Measurements from ENCODE around the gene P2RY8.
"Not testable (repeated sequence)": the region's sequence is repeated elsewhere in the genome, so short reads cannot be mapped to it uniquely, and the experiment has no call there.

The P2RY8 gene

DNA sequence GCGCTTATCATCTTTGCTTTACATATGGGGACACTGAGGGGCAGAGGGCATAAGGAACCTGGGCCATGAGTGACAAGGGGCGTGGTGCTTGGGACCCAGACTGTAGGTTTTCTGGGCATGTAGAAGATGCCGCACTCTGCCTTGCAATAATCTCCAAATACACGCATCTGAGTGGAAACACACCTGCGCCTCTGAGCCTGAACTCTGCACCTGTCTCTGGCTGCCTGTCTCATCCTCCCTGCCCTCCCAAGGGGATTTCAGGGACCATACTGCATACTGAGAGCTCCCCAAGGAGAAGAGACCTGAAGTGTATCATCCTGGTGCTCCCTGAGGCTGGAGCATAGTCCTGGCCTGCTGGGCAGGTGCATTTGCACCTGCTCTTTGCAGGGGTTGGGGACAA, 49.6 kb downstream of the P2RY8 start:
- DNase-seq (ENCODE audit: low read depth in 3 of 3), result no peak

DNA sequence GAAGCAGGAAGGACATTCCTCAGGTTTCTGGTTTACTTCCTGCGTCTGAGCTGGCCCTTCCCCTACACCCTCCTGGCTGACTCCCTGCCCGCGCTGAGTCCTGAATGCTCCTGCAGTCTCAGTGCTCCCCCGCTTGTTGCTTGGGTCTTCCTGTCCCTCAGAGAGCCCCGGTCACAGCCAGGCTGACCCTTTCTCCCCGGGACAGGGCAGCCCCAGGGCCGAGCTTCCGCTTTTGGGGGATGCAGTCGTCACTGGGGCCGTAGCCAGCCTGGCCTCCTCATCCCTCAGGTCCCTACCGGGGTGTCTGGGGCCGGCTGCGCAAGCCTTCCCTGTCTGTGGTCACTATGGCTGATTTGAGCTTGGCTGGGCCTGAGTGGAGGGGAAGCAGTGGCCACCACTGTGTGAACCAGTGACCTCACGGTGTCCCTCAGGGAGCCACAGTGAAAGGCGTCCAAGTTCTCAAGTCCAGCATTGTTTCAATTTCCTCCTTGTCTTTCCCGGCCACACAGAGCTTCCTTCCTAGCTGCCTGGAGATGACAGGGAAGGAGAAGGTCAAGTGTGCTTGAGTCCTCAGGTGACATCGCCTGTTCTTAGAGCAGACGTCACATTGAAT, 50.1 kb downstream of the P2RY8 start:
- no peak for DNase-seq (ENCODE audit: low read depth in 3 of 3)

DNA sequence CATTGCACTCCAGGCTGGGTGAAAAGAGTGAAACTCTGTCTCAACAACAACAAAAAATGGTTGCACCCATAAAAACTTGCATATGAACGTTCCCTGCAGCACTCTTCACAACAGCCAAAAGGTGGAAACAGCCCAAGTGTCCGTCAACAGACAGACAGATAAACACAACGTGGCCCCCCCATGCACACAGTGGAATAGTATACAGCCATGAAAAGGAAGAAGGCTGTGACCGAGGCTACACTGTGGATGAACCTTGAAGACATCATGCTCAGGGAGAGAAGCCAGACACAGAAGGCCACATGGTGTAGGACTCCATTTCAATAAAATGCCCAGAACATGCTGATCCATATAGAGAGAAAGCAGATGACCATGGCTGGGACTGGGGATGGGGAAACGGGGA, 50.8 kb downstream of the P2RY8 start:
- DNase-seq (ENCODE audit: low read depth in 3 of 3), result no peak

DNA sequence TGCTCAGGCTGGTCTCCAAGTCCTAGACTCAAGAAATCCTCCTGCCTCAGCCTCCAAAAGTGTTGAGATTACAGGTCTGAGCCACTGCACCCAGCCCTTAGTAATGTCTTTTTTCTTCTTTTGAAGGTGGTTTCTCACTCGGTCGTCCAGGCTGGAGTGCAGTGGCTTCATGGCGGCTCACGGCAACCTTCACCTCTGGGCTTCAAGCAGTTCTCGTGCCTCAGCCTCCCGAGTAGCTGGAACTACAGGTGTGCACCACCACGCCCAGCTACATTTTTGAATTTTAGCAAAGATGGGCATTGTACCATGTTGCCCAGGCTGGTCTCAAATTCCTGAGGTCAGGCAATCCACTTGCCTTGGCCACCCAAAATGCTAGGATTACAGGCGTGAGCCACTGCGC, 52.0 kb downstream of the P2RY8 start:
- DNase-seq (ENCODE audit: low read depth in 3 of 3), result no peak

DNA sequence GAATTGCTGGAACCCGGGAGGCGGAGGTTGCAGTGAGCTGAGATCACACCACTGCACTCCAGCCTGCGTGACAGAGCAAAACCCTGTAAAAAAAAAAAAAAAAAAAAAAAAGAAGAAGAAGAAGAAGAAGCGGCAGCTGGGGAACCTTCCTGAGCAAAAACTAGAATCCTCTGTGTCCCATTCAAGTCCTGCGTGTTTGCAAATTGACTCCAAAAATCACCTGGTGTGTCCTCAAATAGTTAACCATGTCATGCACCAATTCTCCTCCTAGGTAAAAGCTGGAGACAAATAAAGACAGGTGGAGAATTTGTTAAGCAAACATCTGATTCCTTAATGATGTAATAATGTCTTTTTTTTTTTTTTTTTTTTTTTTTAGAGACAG, 52.4 kb downstream of the P2RY8 start:
- no peak for DNase-seq (ENCODE audit: low read depth in 3 of 3)

DNA sequence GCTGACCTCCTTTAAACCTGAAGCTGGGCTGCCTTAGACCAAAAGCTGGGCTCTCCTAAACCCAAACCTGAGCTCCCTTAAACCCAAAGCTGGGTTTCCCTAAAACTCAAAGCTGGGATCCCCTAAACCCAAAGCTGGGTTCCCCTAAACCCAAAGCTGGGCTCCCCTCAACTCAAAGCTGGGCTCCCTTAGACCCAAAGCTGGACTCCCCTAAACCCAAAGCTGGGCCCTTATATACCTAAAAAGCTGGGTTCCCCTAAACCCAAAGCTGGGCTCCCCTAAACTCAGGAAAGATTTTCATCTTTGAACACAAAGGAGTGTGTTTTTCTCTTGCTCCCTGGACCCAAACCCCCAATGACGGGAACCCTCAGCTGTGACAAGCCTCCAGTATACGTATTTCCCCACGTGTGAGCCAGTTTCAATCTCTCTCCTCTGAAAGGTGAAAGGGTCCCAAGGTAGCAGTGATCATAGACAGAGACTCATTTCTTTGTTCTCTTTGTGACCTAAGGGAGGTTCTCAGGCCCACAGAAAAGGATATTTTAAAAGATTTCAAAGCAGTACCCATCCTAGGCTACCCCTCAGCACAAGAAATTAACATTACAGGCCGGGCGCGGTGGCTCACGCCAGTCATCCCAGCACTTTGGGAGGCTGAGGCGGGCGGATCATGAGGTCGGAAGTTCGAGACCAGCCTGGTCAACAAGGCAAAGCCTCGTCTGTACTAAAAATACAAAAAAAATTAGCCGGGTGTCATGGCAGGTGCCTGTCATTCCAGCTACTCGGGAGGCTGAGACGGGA, 52.9 kb downstream of the P2RY8 start:
- DNase-seq (ENCODE audit: low read depth in 3 of 3), result no peak

DNA sequence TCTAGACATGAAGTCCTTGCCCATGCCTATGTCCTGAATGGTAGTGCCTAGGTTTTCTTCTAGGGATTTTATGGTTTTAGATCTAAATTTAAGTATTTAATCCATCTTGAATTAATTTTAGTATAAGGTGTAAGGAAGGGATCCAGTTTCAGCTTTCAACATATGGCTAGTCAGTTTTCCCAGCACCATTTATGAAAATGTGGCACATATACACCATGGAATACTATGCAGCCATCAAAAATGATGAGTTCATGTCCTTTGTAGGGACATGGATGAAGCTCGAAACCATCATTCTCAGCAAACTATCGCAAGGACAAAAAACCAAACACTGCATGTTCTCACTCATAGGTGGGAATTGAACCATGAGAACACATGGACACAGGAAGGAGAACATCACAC, 54.5 kb downstream of the P2RY8 start:
- DNase-seq (ENCODE audit: low read depth in 3 of 3), result not testable (repeated sequence)

DNA sequence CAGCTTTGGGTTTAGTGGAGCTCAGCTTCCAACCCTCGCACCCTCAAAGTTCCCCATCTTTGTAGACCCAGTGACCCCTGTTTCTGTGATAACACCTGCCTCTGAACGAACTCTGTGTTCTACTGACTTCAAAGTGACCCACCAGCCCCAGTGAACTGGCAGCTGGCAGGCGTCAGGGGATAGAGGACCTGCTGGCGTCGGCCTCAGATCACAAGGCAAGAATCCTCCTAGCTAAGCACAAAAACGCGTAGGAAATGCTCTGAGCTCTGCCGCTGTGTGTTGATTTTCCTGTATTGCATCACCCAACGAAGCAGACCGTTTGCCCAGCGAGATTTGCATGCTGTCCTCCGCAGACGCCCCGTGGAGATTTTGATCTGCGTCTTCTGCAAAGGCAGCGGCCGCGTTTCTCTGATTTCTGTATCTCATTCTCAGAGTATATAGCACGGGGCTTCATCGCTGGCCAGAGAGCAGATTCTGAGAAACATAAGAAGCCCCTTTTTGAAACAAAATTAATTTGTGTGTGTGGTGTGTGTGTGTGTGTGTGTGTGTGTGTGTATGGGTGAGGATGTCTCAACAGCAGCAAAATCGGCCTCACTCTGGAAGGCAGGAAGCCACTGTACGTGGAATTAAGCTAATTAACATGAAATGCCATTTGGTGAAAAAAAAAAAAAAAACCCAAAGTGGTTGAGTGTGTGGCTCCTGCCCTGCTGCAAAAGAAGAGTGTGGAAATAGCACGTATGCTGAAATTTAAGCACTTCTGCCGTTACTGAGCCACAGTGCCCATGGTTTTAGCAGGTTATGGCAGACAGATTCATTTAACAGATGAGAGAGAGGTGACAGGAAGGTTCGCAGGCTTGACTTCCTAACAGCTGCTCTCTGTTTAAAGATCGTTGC, 55.1 kb downstream of the P2RY8 start:
- DNase-seq (ENCODE audit: low read depth in 3 of 3), result peak; percentile 41 to 61 (median 45)

DNA sequence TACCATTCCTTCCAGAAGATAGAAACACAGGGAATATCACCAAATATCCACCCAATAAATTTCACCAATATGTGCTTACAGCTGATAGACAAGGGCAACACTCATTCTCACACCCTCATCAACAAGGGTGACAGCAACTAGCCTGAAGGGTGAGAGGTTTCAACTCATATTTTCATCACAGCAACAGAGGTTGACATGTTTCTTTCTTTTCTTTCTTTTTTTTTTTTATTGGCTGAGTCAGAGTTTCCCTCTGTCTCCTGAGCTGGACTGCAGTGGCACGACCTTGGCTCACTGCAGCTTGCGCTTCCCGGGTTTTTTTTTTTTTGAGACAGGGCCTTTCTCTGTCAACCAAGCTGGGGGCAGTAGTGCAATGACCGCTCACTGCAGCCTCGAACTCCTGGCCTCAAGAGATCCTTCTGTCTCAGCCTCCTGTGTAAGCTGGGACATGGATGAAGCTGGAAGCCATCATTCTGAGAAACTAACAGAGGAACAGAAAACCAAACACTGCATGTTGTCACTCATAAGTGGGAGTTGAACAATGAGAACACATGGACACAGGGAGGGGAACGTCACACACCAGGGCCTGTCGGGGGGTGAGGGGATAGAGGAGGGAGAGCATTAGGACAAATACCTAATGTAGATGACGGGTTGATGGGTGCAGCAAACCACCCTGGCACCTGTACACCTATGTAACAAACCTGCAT, 56.8 kb downstream of the P2RY8 start:
- no peak for DNase-seq (ENCODE audit: low read depth in 3 of 3)

DNA sequence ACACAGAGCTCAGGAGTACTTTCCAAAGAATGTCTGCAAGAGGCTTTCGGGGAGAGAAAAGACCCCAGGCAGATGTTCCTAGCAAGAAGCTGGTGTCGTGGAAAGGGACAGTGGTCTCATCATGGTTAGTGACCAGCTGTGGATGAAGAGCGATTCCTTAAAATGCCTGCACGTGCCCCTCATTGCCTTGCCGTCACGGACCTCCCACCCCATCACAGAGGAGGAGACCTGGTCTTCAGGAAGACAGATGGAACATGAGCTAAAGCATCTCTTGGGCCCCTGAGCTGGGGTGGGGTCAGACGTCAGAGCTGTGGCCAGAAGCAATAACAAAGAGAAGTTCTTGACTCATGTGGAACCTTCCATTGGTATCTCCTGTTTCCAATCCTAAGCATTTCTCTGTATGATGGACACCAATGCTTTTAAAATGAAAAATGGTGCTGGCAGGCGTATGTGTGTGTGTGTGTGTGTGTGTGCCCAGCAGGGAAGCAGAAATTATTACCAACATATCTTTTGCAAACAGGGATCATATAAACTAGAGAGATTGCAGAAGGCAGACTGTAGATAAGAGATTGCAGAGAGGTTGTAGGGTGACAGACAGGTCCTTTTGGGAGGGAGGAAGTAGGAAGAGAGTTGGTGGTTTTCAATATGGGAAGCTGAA, 59.1 kb downstream of the P2RY8 start:
- DNase-seq (ENCODE audit: low read depth in 3 of 3), result no peak

DNA sequence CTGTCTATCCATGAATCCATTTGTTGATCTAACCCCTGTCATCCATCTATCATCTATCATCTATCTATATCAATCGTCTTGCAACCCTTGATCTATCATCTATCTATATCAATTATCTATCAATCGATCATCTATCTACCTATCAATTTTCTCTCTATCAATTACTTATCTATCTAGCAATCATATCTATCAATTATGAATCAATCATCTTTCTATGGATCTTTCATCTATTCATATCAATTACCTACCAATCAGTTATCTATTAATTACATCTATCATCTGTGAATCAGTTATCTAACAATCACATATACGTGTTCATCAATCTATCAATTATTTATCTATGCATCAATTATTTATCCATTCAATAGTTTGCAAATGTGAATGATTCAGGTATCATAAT, 59.8 kb downstream of the P2RY8 start:
- DNase-seq (ENCODE audit: low read depth in 3 of 3), result no peak

DNA sequence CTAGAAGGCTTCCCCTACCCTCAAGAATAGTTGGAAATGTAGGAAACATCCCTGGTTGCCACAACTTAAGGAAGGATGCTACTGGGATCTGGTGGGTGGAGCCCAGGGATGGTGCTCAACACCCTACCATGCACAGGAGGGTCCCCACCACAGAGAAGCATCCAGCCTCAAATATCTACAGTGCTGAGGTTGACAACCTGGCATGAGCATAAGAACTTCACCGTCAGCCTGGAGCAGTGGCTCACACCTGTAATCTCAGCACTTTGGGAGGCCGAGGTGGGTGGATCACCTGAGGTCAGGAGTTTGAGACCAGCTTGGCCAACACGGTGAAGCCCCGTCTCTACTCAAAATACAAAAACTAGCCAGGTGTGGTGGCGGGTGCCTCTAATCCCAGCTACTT, 60.3 kb downstream of the P2RY8 start:
- no peak for DNase-seq (ENCODE audit: low read depth in 3 of 3)

DNA sequence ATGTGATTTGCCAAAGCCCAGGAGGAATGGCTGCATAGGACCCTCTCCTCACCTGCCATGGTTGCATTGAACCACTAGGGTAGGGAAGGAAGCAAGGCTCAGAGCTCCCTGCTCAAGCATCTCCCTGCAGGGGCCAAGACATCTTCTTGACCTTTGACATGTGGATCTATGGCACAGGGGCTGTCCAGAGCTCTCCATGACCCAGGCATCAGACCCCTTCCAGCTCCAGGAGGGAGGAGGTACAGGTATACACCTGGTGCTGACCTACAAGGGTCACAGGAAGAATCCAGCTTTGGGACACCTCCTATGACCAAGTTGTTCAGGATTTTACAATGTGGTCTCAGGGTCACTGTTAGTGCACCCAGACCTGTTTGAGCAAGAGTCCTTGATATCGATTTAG, 61.1 kb downstream of the P2RY8 start:
- DNase-seq (ENCODE audit: low read depth in 3 of 3), result no peak

DNA sequence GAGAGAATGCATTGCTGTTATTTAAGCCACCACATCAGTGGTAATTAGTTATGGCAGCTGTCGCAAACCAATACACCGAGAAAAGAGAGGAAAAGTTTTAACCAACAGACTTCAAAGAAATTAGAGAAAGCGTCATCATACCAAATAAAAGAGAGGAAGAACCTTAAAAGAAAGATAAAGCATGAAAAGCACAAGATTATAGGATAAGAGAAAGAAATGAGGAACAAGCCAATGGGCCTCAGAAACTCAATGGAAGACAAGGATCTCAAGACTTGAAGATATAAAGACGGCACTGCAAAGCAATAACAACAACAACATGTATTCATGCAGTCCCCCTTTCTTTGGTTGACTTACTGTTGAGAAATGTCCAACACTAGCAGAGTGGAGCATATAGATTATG, 61.5 kb downstream of the P2RY8 start:
- no peak for DNase-seq (ENCODE audit: low read depth in 3 of 3)

DNA sequence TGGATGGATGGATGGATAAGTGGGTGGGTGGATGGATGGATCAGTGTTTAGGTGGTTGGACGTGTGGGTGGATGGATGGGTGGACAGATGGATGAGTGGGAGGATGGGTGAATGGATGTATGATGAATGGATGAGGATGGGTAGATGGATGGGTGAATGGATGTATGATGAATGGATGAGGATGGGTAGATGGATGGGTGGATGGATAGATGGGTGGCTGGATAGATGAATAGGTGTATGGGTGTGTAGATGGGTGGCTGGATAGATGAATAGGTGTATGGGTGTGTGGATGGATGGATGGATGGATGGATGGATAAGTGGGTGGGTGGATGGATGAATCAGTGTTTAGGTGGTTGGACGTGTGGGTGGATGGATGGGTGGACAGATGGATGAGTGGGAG, 62.4 kb downstream of the P2RY8 start:
- DNase-seq (ENCODE audit: low read depth in 3 of 3), result not testable (repeated sequence)

DNA sequence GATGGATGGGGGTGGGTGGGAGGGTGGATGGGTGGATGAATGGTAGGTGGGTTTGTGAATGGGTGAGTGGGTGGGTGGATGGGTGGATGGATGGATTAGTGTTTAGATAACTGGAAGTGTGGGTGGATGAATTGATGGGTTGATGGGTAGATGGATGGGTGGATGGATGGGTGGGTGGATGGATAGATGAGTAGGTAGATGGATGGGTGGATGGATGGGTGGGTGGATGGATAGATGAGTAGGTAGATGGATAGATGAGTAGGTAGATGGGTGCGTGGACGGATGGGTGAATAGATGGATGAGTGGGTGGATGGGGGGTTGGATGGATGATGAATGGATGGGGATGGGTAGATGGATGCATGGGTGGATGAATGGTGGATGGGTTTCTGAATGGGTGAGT, 64.0 kb downstream of the P2RY8 start:
- DNase-seq (ENCODE audit: low read depth in 3 of 3), result no peak

DNA sequence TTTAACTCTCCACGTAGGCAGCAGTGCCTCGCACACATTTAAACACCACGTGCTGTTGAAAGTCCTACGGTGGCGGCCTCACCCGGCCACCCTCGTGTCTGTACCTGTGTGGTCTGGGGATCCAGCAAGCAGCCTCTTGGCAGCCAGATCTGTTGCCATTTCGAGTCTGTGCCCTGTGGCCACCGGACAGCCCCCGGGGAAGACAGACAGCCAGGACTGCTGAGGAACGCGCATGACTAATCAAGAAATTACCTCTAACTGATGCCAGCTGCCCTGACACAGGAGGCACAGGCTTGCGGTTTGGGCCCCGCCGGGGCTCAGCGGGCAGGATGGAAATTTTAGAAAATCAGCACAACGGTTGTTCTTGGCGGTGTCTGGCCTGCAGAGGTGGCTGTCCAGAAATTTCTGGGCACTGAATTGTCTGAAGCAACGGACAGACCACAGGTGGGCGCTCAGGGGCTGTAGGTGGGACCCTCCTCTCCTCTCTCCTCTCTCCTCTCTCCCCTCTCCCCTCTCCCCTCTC, 68.7 kb downstream of the P2RY8 start:
- peak in 2 of 3 experiments; percentile 53 to 63 for DNase-seq (ENCODE audit: low read depth in 3 of 3)

DNA sequence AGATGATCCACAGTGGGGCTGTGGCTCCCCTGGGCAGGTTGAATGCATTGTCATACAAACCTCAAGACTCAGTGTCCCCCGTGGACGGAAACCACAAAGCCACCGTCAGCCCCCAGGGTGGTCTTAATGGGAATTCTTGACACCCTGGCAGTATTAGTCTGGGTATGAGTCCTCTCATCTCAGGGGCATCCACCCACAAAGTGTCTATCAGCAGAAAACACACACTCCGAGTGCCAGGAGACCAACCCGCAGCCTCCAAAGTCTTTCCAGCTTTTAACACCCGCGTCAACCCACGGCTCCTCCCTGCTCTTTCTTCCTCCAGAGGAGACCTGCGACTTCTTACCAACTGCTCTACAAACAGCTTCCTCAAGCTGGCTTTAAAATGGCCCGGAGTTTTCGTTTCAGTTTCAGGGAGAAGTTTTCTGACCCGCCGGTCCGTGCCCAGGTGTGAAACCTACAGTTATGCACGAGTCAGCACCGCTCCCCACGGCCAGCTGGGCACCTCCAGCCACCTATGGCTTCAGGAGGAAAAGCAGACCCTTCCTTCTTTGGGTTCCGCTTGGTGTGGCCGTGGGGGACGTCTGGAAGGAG, 69.9 kb downstream of the P2RY8 start:
- no peak for DNase-seq (ENCODE audit: low read depth in 3 of 3)

DNA sequence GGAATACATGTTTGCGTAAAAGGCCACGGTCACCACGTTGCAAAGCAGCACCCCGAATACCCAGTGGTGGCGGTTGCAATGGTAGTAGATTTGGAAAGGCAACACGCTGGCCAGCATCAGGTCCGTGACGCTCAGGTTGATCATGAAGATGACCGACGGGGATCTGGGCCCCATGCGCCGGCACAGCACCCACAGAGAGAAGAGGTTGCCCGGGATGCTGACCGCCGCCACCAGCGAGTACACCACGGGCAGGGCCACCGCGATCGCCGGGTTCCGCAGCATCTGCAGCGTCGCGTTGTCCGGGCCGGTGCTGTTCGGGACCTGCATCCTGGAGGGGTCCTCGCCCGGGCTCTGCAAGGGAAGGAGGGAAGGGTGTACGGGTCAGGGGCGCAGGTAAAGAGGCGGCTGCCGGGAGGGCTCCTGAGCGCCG, 70.7 kb downstream of the P2RY8 start:
- DNase-seq (ENCODE audit: low read depth in 3 of 3), result no peak

DNA sequence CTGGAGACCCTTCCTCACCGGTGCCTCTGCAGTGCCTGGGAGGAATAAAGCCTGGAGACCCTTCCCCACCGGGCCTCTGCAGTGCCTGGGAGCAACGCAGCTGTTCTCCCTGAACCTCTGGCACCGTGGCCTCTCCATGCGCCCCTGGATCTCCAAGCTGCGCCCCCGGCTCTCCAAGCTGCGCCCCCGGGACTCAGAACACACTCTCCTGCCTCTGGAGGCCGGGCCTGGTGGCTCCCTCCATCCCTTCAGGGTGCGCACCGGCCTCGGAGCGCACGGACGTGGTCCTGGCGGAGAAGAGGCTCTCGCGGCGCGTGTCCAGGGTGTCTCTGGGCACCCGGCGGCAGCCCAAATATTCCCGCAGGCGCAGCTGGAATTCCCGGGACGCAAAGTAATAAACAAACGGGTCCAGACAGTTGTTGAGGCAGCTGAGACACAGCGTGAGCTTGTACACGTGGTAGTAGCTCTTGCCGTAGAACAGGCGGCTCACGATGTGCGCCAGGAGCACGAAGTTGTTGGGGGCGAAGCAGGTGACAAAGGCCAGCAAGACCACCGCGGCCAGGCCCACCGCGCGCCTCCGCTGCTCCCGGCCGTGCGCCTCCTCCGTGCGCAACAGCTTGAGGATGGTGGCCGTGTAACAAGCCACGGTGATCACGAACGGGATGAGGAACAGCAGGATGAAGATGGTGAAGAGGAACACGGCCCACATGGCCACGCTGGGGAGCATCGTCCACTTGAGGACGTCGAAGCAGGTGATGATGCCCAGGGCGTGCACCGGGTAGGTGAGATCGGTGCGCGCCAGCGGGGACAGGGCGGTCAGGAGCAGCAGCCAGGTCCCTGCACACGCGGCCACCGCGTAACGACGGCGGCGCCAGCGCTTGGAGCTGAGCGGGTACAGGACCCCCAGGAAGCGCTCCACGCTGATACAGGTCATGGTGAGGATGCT, 71.4 kb downstream of the P2RY8 start:
- DNase-seq (ENCODE audit: low read depth in 3 of 3), result no peak

Data from stimulated activated CD4-positive, alpha-beta T cell treated with anti-CD3 and anti-CD28 coated beads, TNF-alpha, amount 100 ng/mL, for 4 hours (primary cell).